HG02840 (cell line): ENCODE results near the gene ABTB2.

Experiments used
- ATAC-seq: cut with Tn5 transposase; IDR thresholded peaks from one replicate; pipeline ENCODE4 v1.9.1; 2021; ENCODE audit warnings: mild to moderate bottlenecking, moderate library complexity, moderate number of reproducible peaks; ENCODE audit not compliant: unreplicated experiment, low FRiP score

ABTB2 gene

GRCh38 chr11:34296412-34296811 lies 61.4 kb downstream of the ABTB2 start:
- no peak for ATAC-seq

GRCh38 chr11:34292546-34292945 lies 65.3 kb downstream of the ABTB2 start:
- ATAC-seq, result no peak

- ATAC-seq, result no peak
These were observed 65.7 kb downstream of the ABTB2 start for GRCh38 chr11:34292111-34292510.

- no peak for ATAC-seq
These were observed 66.9 kb downstream of the ABTB2 start for GRCh38 chr11:34290926-34291325.

GRCh38 chr11:34288492-34288891 lies 69.3 kb downstream of the ABTB2 start:
- ATAC-seq, result no peak

GRCh38 chr11:34284811-34285481 lies 72.9 kb downstream of the ABTB2 start:
- ATAC-seq, result no peak

- no peak for ATAC-seq
These were observed 73.7 kb downstream of the ABTB2 start for GRCh38 chr11:34284156-34284555.

GRCh38 chr11:34280945-34281872 lies 76.6 kb downstream of the ABTB2 start:
- no peak for ATAC-seq

GRCh38 chr11:34278693-34279297 lies 79.0 kb downstream of the ABTB2 start:
- peak; percentile 77 for ATAC-seq

GRCh38 chr11:34278175-34278574 lies 79.6 kb downstream of the ABTB2 start:
- no peak for ATAC-seq

GRCh38 chr11:34277171-34277570 lies 80.6 kb downstream of the ABTB2 start:
- no peak for ATAC-seq

- ATAC-seq, result no peak
These were observed 81.4 kb downstream of the ABTB2 start for GRCh38 chr11:34276352-34276864.

GRCh38 chr11:34275486-34275885 lies 82.3 kb downstream of the ABTB2 start:
- ATAC-seq, result no peak

GRCh38 chr11:34274712-34275398 lies 83.0 kb downstream of the ABTB2 start:
- no peak for ATAC-seq

GRCh38 chr11:34273099-34273498 lies 84.7 kb downstream of the ABTB2 start:
- ATAC-seq, result no peak

GRCh38 chr11:34271727-34272126 lies 86.1 kb downstream of the ABTB2 start:
- ATAC-seq, result no peak

GRCh38 chr11:34270711-34271110 lies 87.1 kb downstream of the ABTB2 start:
- ATAC-seq, result no peak

GRCh38 chr11:34269694-34270245 lies 88.0 kb downstream of the ABTB2 start:
- no peak for ATAC-seq

- no peak for ATAC-seq
These were observed 88.8 kb downstream of the ABTB2 start for GRCh38 chr11:34268906-34269430.

- ATAC-seq, result no peak
These were observed 90.4 kb downstream of the ABTB2 start for GRCh38 chr11:34267417-34267816.
